DMS79 treated with DMSO at 0.1 percent for 48 hours (cell line): ENCODE measurements around the gene MRPS24.
"Not testable (repeated sequence)": the region's sequence is repeated elsewhere in the genome, so short reads cannot be mapped to it uniquely, and the experiment has no call there.

Experiments used
- DNase-seq: peaks from one replicate; lab custom pipeline; 2025; lab: John Stamatoyannopoulos, UW

MRPS24 gene

GRCh38 chr7:43869006-43869866 is at the start of gene MRPS24:
Gene MRPS24, minus strand, starts transcription at chr7:43869517. Its CDS starts 22 bp downstream, at chr7:43869495.
- DNase-seq = peak; percentile 97

GRCh38 chr7:43915907-43916306 is 46.6 kb upstream of the MRPS24 start:
- DNase-seq = no peak

- DNase-seq = no peak
Observed at GRCh38 chr7:43914795-43915194, 45.5 kb upstream of the MRPS24 start.

GRCh38 chr7:43906331-43907010 is 37.2 kb upstream of the MRPS24 start, which contains the start of gene URGCP:
Gene URGCP, minus strand, starts transcription at chr7:43906596. Its CDS starts 21 bp downstream, at chr7:43906575.
- peak; percentile 60 for DNase-seq

GRCh38 chr7:43905956-43906330 is 36.6 kb upstream of the MRPS24 start:
- peak; percentile 44 for DNase-seq

- peak; percentile 44 for DNase-seq
Observed at GRCh38 chr7:43905209-43905946, 36.1 kb upstream of the MRPS24 start.

- no peak for DNase-seq
Observed at GRCh38 chr7:43904533-43905208, 35.4 kb upstream of the MRPS24 start.

GRCh38 chr7:43902542-43903054 is 33.3 kb upstream of the MRPS24 start:
- no peak for DNase-seq

GRCh38 chr7:43898571-43898970 is 29.3 kb upstream of the MRPS24 start:
- not testable (repeated sequence) for DNase-seq

GRCh38 chr7:43895847-43896415 is 26.6 kb upstream of the MRPS24 start:
- DNase-seq = no peak

- DNase-seq = no peak
Observed at GRCh38 chr7:43891069-43891955, 22.0 kb upstream of the MRPS24 start.

GRCh38 chr7:43890468-43890867 is 21.2 kb upstream of the MRPS24 start:
- DNase-seq = no peak

- no peak for DNase-seq
Observed at GRCh38 chr7:43888993-43889945, 20.0 kb upstream of the MRPS24 start.

GRCh38 chr7:43884617-43885016 is 15.3 kb upstream of the MRPS24 start:
- no peak for DNase-seq

- no peak for DNase-seq
Observed at GRCh38 chr7:43884209-43884608, 14.9 kb upstream of the MRPS24 start.

- DNase-seq = no peak
Observed at GRCh38 chr7:43880596-43880995, 11.3 kb upstream of the MRPS24 start.

- no peak for DNase-seq
Observed at GRCh38 chr7:43879477-43879876, 10.2 kb upstream of the MRPS24 start.

- DNase-seq = no peak
Observed at GRCh38 chr7:43878867-43879266, 9.6 kb upstream of the MRPS24 start.
